Measurements from ENCODE around the gene JAKMIP2. TPM values are rescaled to one million over a fixed set of nuclear protein-coding genes. Genes with fewer than 3 reads are reported as not detected.

JAKMIP2 gene
- total RNA-seq, 1 donor = 1.1 TPM

- Histone ChIP-seq H3K27me3 (ENCODE audit: insufficient read depth, low read length) (no peaks in the 10 kb centered on the region), H3K79me2 (ENCODE audit: insufficient read depth, low read length) (no peaks in the 10 kb centered on the region), H3K9me3 (ENCODE audit: low read depth, low read length) (no peaks in the 10 kb centered on the region), H4K20me1 (ENCODE audit: insufficient read depth, low read length) (no peaks in the 10 kb centered on the region), H3K4me1 (ENCODE audit: insufficient read depth, low read length) (no peaks in the 10 kb centered on the region), H3K36me3 (ENCODE audit: insufficient read depth, low read length) (no peaks in the 10 kb centered on the region), H3K4me2 (ENCODE audit: insufficient read depth, low read length) (no peak overlapping the region), H3K4me3 (ENCODE audit: insufficient read depth, low read length) (no peak overlapping the region), H2AFZ (ENCODE audit: low read length) (no peak overlapping the region), H3K27ac (ENCODE audit: low read depth, low read length) (no peak overlapping the region)
- DNase-seq (ENCODE audit: insufficient read length, low spot score, missing footprints) = no peak
- no peak for TF ChIP-seq CTCF (IDR thresholded peaks at IDR 0.05; ENCODE audit: extremely low read depth, low read depth, low read length)
Observed at GRCh38 chr5:147752666-147753290, 29.8 kb downstream of the JAKMIP2 start.

- no peak for TF ChIP-seq CTCF (IDR thresholded peaks at IDR 0.05; ENCODE audit: extremely low read depth, low read depth, low read length)
- Histone ChIP-seq H3K4me3 (ENCODE audit: insufficient read depth, low read length) (no peak overlapping the region), H3K27me3 (ENCODE audit: insufficient read depth, low read length) (no peaks in the 10 kb centered on the region), H3K27ac (ENCODE audit: low read depth, low read length) (no peak overlapping the region), H2AFZ (ENCODE audit: low read length) (no peak overlapping the region), H3K4me1 (ENCODE audit: insufficient read depth, low read length) (no peaks in the 10 kb centered on the region), H4K20me1 (ENCODE audit: insufficient read depth, low read length) (no peaks in the 10 kb centered on the region), H3K4me2 (ENCODE audit: insufficient read depth, low read length) (no peak overlapping the region), H3K9me3 (ENCODE audit: low read depth, low read length) (no peaks in the 10 kb centered on the region), H3K36me3 (ENCODE audit: insufficient read depth, low read length) (no peaks in the 10 kb centered on the region), H3K79me2 (ENCODE audit: insufficient read depth, low read length) (no peaks in the 10 kb centered on the region)
- DNase-seq (ENCODE audit: insufficient read length, low spot score, missing footprints) = no peak
Observed at GRCh38 chr5:147752033-147752432, 30.5 kb downstream of the JAKMIP2 start.

- no peak overlapping the region for H3K4me3 ChIP-seq (ENCODE audit: insufficient read depth, low read length)
- H3K9me3 ChIP-seq (ENCODE audit: low read depth, low read length) = no peaks in the 10 kb centered on the region
- H4K20me1 ChIP-seq (ENCODE audit: insufficient read depth, low read length) = no peaks in the 10 kb centered on the region
- H3K4me1 ChIP-seq (ENCODE audit: insufficient read depth, low read length) = no peaks in the 10 kb centered on the region
- DNase-seq (ENCODE audit: insufficient read length, low spot score, missing footprints) = no peak
- no peak overlapping the region for H3K27ac ChIP-seq (ENCODE audit: low read depth, low read length)
- no peak overlapping the region for H2AFZ ChIP-seq (ENCODE audit: low read length)
- no peaks in the 10 kb centered on the region for H3K79me2 ChIP-seq (ENCODE audit: insufficient read depth, low read length)
- no peaks in the 10 kb centered on the region for H3K27me3 ChIP-seq (ENCODE audit: insufficient read depth, low read length)
- no peak for TF ChIP-seq CTCF (IDR thresholded peaks at IDR 0.05; ENCODE audit: extremely low read depth, low read depth, low read length)
- H3K36me3 ChIP-seq (ENCODE audit: insufficient read depth, low read length) = no peaks in the 10 kb centered on the region
- no peak overlapping the region for H3K4me2 ChIP-seq (ENCODE audit: insufficient read depth, low read length)
Observed at GRCh38 chr5:147751156-147751830, 31.2 kb downstream of the JAKMIP2 start.

GRCh38 chr5:147750065-147750464 is 32.5 kb downstream of the JAKMIP2 start:
- H3K27ac ChIP-seq (ENCODE audit: low read depth, low read length) = no peak overlapping the region
- no peak overlapping the region for H3K4me2 ChIP-seq (ENCODE audit: insufficient read depth, low read length)
- H3K4me3 ChIP-seq (ENCODE audit: insufficient read depth, low read length) = no peak overlapping the region
- H3K9me3 ChIP-seq (ENCODE audit: low read depth, low read length) = no peaks in the 10 kb centered on the region
- no peak overlapping the region for H2AFZ ChIP-seq (ENCODE audit: low read length)
- H3K4me1 ChIP-seq (ENCODE audit: insufficient read depth, low read length) = no peaks in the 10 kb centered on the region
- no peak for TF ChIP-seq CTCF (IDR thresholded peaks at IDR 0.05; ENCODE audit: extremely low read depth, low read depth, low read length)
- no peaks in the 10 kb centered on the region for H3K27me3 ChIP-seq (ENCODE audit: insufficient read depth, low read length)
- H4K20me1 ChIP-seq (ENCODE audit: insufficient read depth, low read length) = no peaks in the 10 kb centered on the region
- no peaks in the 10 kb centered on the region for H3K36me3 ChIP-seq (ENCODE audit: insufficient read depth, low read length)
- no peak for DNase-seq (ENCODE audit: insufficient read length, low spot score, missing footprints)
- H3K79me2 ChIP-seq (ENCODE audit: insufficient read depth, low read length) = no peaks in the 10 kb centered on the region
